OCI-LY1 (cell line): ENCODE measurements around the gene ZMYND10.

Experiments
- H2AFZ ChIP-seq: fragments of 200-600 bp; sonication (generic), shearing (Covaris generic); 2 replicates; pipeline ENCODE4 v1.6.0; 2014; ENCODE audit warnings: antibody characterized with exemption, mild to moderate bottlenecking, low read length
- H3F3A ChIP-seq: fragments of 200-600 bp; sonication (generic), shearing (Covaris generic); 2 replicates; pipeline ENCODE4 v1.6.0; 2014; ENCODE audit warnings: mild to moderate bottlenecking, antibody characterized with exemption, low read length, moderate library complexity; ENCODE audit not compliant: insufficient read depth
- H3K27ac ChIP-seq: fragments of 200-600 bp; sonication (generic); 2 replicates; pipeline ENCODE4 v1.5.1; 2014; ENCODE audit warnings: low read length, mixed run types, mild to moderate bottlenecking, low read depth; ENCODE audit not compliant: poor library complexity, severe bottlenecking
- H3K27me3 ChIP-seq: fragments of 200-600 bp; sonication (generic); 2 replicates; pipeline ENCODE4 v1.6.0; 2014; ENCODE audit warnings: antibody characterized with exemption, mild to moderate bottlenecking, low read length, moderate library complexity; ENCODE audit not compliant: insufficient read depth
- H3K36me3 ChIP-seq: fragments of 200-600 bp; sonication (generic); 2 replicates; pipeline ENCODE4 v1.6.1; 2014; ENCODE audit warnings: mild to moderate bottlenecking, antibody characterized with exemption, low read length, moderate library complexity, mixed read lengths; ENCODE audit not compliant: insufficient read depth
- H3K4me1 ChIP-seq: fragments of 200-600 bp; sonication (generic); 2 replicates; pipeline ENCODE4 v1.5.1; 2014; ENCODE audit warnings: mild to moderate bottlenecking, low read length, moderate library complexity; ENCODE audit not compliant: insufficient read depth, severe bottlenecking
- H3K4me2 ChIP-seq: fragments of 200-600 bp; sonication (generic), shearing (Covaris generic); 2 replicates; pipeline ENCODE4 v1.6.1; 2014; ENCODE audit warnings: low read length
- H3K4me3 ChIP-seq: fragments of 200-600 bp; sonication (generic); 2 replicates; pipeline ENCODE4 v1.5.1; 2014; ENCODE audit warnings: low read length, low read depth, mild to moderate bottlenecking, mixed read lengths; ENCODE audit not compliant: poor library complexity, severe bottlenecking
- H3K79me2 ChIP-seq: fragments of 200-600 bp; shearing (Covaris generic); 2 replicates; pipeline ENCODE4 v1.6.1; 2016; ENCODE audit warnings: mixed run types, low read length, mixed read lengths; ENCODE audit not compliant: insufficient read depth
- H3K9ac ChIP-seq: fragments of 200-600 bp; sonication (generic), shearing (Covaris generic); 2 replicates; pipeline ENCODE4 v1.6.1; 2014; ENCODE audit warnings: mild to moderate bottlenecking, low read length, mixed read lengths
- H3K9me2 ChIP-seq: fragments of 200-600 bp; sonication (generic), shearing (Covaris generic); 2 replicates; pipeline ENCODE4 v1.6.1; 2014; ENCODE audit warnings: low read depth, mild to moderate bottlenecking, low read length, mixed read lengths
- H3K9me3 ChIP-seq: fragments of 200-600 bp; shearing (Covaris generic); 2 replicates; pipeline ENCODE4 v1.6.1; 2014; ENCODE audit warnings: low read length, mixed read lengths
- H4K20me1 ChIP-seq: fragments of 200-600 bp; sonication (generic), shearing (Covaris generic); 2 replicates; pipeline ENCODE4 v1.6.0; 2016; ENCODE audit warnings: mild to moderate bottlenecking, low read length; ENCODE audit not compliant: insufficient read depth
- CTCF ChIP-seq: fragments of 200-600 bp; sonication (generic), shearing (Covaris generic); IDR thresholded peaks from 2 replicates; pipeline ENCODE4 v1.5.1; 2017; ENCODE audit warnings: mild to moderate bottlenecking, antibody characterized with exemption, low read length, moderate library complexity, mixed read lengths
- EZH2 ChIP-seq: fragments of 200-600 bp; sonication (generic), shearing (Covaris generic); IDR thresholded peaks from 2 replicates; pipeline ENCODE4 v1.8.0; 2017; ENCODE audit warnings: borderline replicate concordance, mixed run types, mild to moderate bottlenecking, antibody characterized with exemption, low read length, moderate library complexity, mixed read lengths

The ZMYND10 gene

GRCh38 chr3:50382722-50383121 is 37.2 kb upstream of the ZMYND10 start:
- Histone ChIP-seq H3K27ac (no peak overlapping the region), H3K4me3 (no peak overlapping the region), H3K9ac (no peak overlapping the region), H3K4me2 (no peak overlapping the region), H2AFZ (no peak overlapping the region), H3K36me3 (no peaks in the 10 kb centered on the region), H3K9me2 (no peaks in the 10 kb centered on the region), H3K4me1 (no peaks in the 10 kb centered on the region), H4K20me1 (no peaks in the 10 kb centered on the region), H3F3A (no peaks in the 10 kb centered on the region), H3K79me2 (no peaks in the 10 kb centered on the region), H3K9me3 (no peaks in the 10 kb centered on the region), H3K27me3 (peaks cover 6% of the 10 kb centered on the region; the same call in 1 of the 2 replicates)
- no peak for TF ChIP-seq CTCF
- TF ChIP-seq EZH2, result no peak

GRCh38 chr3:50381383-50381782 is 35.9 kb upstream of the ZMYND10 start:
- Histone ChIP-seq H3K36me3 (no peaks in the 10 kb centered on the region), H3K27me3 (no peaks in the 10 kb centered on the region), H2AFZ (no peak overlapping the region), H3K27ac (no peak overlapping the region), H3K79me2 (no peaks in the 10 kb centered on the region), H3F3A (no peaks in the 10 kb centered on the region), H3K4me2 (no peak overlapping the region), H3K4me1 (no peaks in the 10 kb centered on the region), H4K20me1 (no peaks in the 10 kb centered on the region), H3K4me3 (no peak overlapping the region), H3K9me2 (no peaks in the 10 kb centered on the region), H3K9me3 (no peaks in the 10 kb centered on the region), H3K9ac (no peak overlapping the region)
- TF ChIP-seq EZH2 (no peak), CTCF (no peak)

- Histone ChIP-seq H3K9me2 (no peaks in the 10 kb centered on the region), H2AFZ (no peak overlapping the region), H3K4me2 (no peak overlapping the region), H3K9ac (no peak overlapping the region), H3K27me3 (no peaks in the 10 kb centered on the region), H3K79me2 (no peaks in the 10 kb centered on the region), H3K4me3 (no peak overlapping the region), H3K9me3 (no peaks in the 10 kb centered on the region), H3K36me3 (no peaks in the 10 kb centered on the region), H3F3A (no peaks in the 10 kb centered on the region), H4K20me1 (no peaks in the 10 kb centered on the region), H3K27ac (no peak overlapping the region), H3K4me1 (no peaks in the 10 kb centered on the region)
- no peak for TF ChIP-seq EZH2
These were observed 35.0 kb upstream of the ZMYND10 start for GRCh38 chr3:50380405-50381085.

- H3K9me3 ChIP-seq, result no peaks in the 10 kb centered on the region
- H3K27me3 ChIP-seq, result no peaks in the 10 kb centered on the region
- TF ChIP-seq CTCF (no peak), EZH2 (no peak)
- no peak overlapping the region for H2AFZ ChIP-seq
- H3K4me1 ChIP-seq, result no peaks in the 10 kb centered on the region
- no peak overlapping the region for H3K27ac ChIP-seq
- no peaks in the 10 kb centered on the region for H4K20me1 ChIP-seq
- no peaks in the 10 kb centered on the region for H3K9me2 ChIP-seq
- H3K36me3 ChIP-seq, result no peaks in the 10 kb centered on the region
- H3F3A ChIP-seq, result no peaks in the 10 kb centered on the region
- no peak overlapping the region for H3K4me2 ChIP-seq
- H3K9ac ChIP-seq, result no peak overlapping the region
- no peak overlapping the region for H3K4me3 ChIP-seq
- no peaks in the 10 kb centered on the region for H3K79me2 ChIP-seq
These were observed 33.2 kb upstream of the ZMYND10 start for GRCh38 chr3:50378757-50379156.
